Dermis lymphatic vessel endothelial cell (primary cell): ENCODE results near the gene DGKI. TPM values are rescaled to one million over a fixed set of nuclear protein-coding genes. Genes with fewer than 3 reads are reported as not detected.

Source experiments
- total RNA-seq: library from RNA; depleted of rRNA; stranded (reverse); fragments of >200 nt; gene quantifications from 2 replicates; pipeline ENCODE4 v1.2.1, GENCODE V29; 2014

Gene DGKI
- total RNA-seq = 0.86 and 2.5 TPM in 2 replicates

GRCh38 chr7:137846827-137847567 lies at the start of gene DGKI:
Gene DGKI, minus strand, starts transcription at chr7:137846974.

GRCh38 chr7:137343281-137343841 lies 503.4 kb downstream of the DGKI start, which contains the start of gene PTN:
Gene PTN, minus strand, starts transcription at chr7:137343733. Its CDS starts 88,760 bp downstream, at chr7:137254973.

Other genes starting within 250 kb of the DGKI start
- 13.1 and 32.7 TPM in 2 replicates for gene CREB3L2, start 155.1 kb upstream of the DGKI start, total RNA-seq
- not detected in 2 replicates for gene AKR1D1, start 229.5 kb upstream of the DGKI start, total RNA-seq